ENCODE measurements around the gene KCNIP4.
A peak's percentile ranks its signal among the peaks of the same experiment; 100 is the strongest.

The KCNIP4 gene

GRCh38 chr4:20778896-20779295 is 1169.7 kb downstream of the KCNIP4 start:
- TF ChIP-seq SUZ12 (IDR thresholded peaks at IDR 0.05; ENCODE audit: extremely low read depth, insufficient read depth, insufficient read length), result no peak
- no peak for TF ChIP-seq ZNF274 (IDR thresholded peaks at IDR 0.05; ENCODE audit: low read depth, low read length)
- TF ChIP-seq YY1 (IDR thresholded peaks at IDR 0.05; ENCODE audit: insufficient read depth, insufficient read length), result no peak
- no peak for DNase-seq (ENCODE audit: low read depth, low spot score)
- no peaks in the 10 kb centered on the region for H3K4me1 ChIP-seq (ENCODE audit: insufficient read depth, insufficient read length)
- H3K27me3 ChIP-seq (ENCODE audit: insufficient read depth, insufficient read length), result no peaks in the 10 kb centered on the region
- H3K4me3 ChIP-seq (ENCODE audit: insufficient read length, low read depth), result no peak overlapping the region
- H3K9ac ChIP-seq (ENCODE audit: insufficient read length, low read depth), result no peak overlapping the region
- H3K9me3 ChIP-seq (ENCODE audit: insufficient read depth, low read length), result peaks cover 4% of the 10 kb centered on the region; the same call in 1 of the 2 replicates
- H3K36me3 ChIP-seq (ENCODE audit: insufficient read depth, insufficient read length, low read length), result no peaks in the 10 kb centered on the region

- no peak for TF ChIP-seq SUZ12 (IDR thresholded peaks at IDR 0.05; ENCODE audit: extremely low read depth, insufficient read depth, insufficient read length)
- no peak for TF ChIP-seq ZNF274 (IDR thresholded peaks at IDR 0.05; ENCODE audit: low read depth, low read length)
- no peak for TF ChIP-seq YY1 (IDR thresholded peaks at IDR 0.05; ENCODE audit: insufficient read depth, insufficient read length)
- H3K4me3 ChIP-seq (ENCODE audit: insufficient read length, low read depth), result no peak overlapping the region
- no peaks in the 10 kb centered on the region for H3K4me1 ChIP-seq (ENCODE audit: insufficient read depth, insufficient read length)
- no peaks in the 10 kb centered on the region for H3K36me3 ChIP-seq (ENCODE audit: insufficient read depth, insufficient read length, low read length)
- no peaks in the 10 kb centered on the region for H3K27me3 ChIP-seq (ENCODE audit: insufficient read depth, insufficient read length)
- DNase-seq (ENCODE audit: low read depth, low spot score), result peak; percentile 77
- no peak overlapping the region for H3K9ac ChIP-seq (ENCODE audit: insufficient read length, low read depth)
- H3K9me3 ChIP-seq (ENCODE audit: insufficient read depth, low read length), result no peaks in the 10 kb centered on the region
These were observed 1175.2 kb downstream of the KCNIP4 start for GRCh38 chr4:20773144-20773997.

GRCh38 chr4:20764366-20764992 is 1184.1 kb downstream of the KCNIP4 start:
- Histone ChIP-seq H3K4me1 (ENCODE audit: insufficient read depth, insufficient read length) (no peaks in the 10 kb centered on the region), H3K4me3 (ENCODE audit: insufficient read length, low read depth) (no peak overlapping the region), H3K27me3 (ENCODE audit: insufficient read depth, insufficient read length) (no peaks in the 10 kb centered on the region), H3K9me3 (ENCODE audit: insufficient read depth, low read length) (no peaks in the 10 kb centered on the region), H3K9ac (ENCODE audit: insufficient read length, low read depth) (no peak overlapping the region), H3K36me3 (ENCODE audit: insufficient read depth, insufficient read length, low read length) (no peaks in the 10 kb centered on the region)
- TF ChIP-seq ZNF274 (IDR thresholded peaks at IDR 0.05; ENCODE audit: low read depth, low read length), result no peak
- DNase-seq (ENCODE audit: low read depth, low spot score), result no peak

- no peak for DNase-seq (ENCODE audit: low read depth, low spot score)
- Histone ChIP-seq H3K9me3 (ENCODE audit: insufficient read depth, low read length) (no peaks in the 10 kb centered on the region), H3K27me3 (ENCODE audit: insufficient read depth, insufficient read length) (no peaks in the 10 kb centered on the region), H3K4me1 (ENCODE audit: insufficient read depth, insufficient read length) (no peaks in the 10 kb centered on the region), H3K36me3 (ENCODE audit: insufficient read depth, insufficient read length, low read length) (no peaks in the 10 kb centered on the region), H3K4me3 (ENCODE audit: insufficient read length, low read depth) (no peak overlapping the region), H3K9ac (ENCODE audit: insufficient read length, low read depth) (no peak overlapping the region)
- TF ChIP-seq SUZ12 (IDR thresholded peaks at IDR 0.05; ENCODE audit: extremely low read depth, insufficient read depth, insufficient read length) (no peak), YY1 (IDR thresholded peaks at IDR 0.05; ENCODE audit: insufficient read depth, insufficient read length) (no peak), ZNF274 (IDR thresholded peaks at IDR 0.05; ENCODE audit: low read depth, low read length) (no peak)
These were observed 1186.7 kb downstream of the KCNIP4 start for GRCh38 chr4:20761826-20762225.

- H3K9me3 ChIP-seq (ENCODE audit: insufficient read depth, low read length), result no peaks in the 10 kb centered on the region
- no peaks in the 10 kb centered on the region for H3K27me3 ChIP-seq (ENCODE audit: insufficient read depth, insufficient read length)
- H3K4me3 ChIP-seq (ENCODE audit: insufficient read length, low read depth), result no peak overlapping the region
- TF ChIP-seq ZNF274 (IDR thresholded peaks at IDR 0.05; ENCODE audit: low read depth, low read length), result no peak
- no peak for TF ChIP-seq YY1 (IDR thresholded peaks at IDR 0.05; ENCODE audit: insufficient read depth, insufficient read length)
- no peak overlapping the region for H3K9ac ChIP-seq (ENCODE audit: insufficient read length, low read depth)
- DNase-seq (ENCODE audit: low read depth, low spot score), result no peak
- no peaks in the 10 kb centered on the region for H3K4me1 ChIP-seq (ENCODE audit: insufficient read depth, insufficient read length)
- H3K36me3 ChIP-seq (ENCODE audit: insufficient read depth, insufficient read length, low read length), result no peaks in the 10 kb centered on the region
These were observed 1187.2 kb downstream of the KCNIP4 start for GRCh38 chr4:20761382-20761781.

GRCh38 chr4:20760053-20760452 is 1188.5 kb downstream of the KCNIP4 start:
- DNase-seq (ENCODE audit: low read depth, low spot score), result no peak
- Histone ChIP-seq H3K36me3 (ENCODE audit: insufficient read depth, insufficient read length, low read length) (no peaks in the 10 kb centered on the region), H3K4me1 (ENCODE audit: insufficient read depth, insufficient read length) (no peaks in the 10 kb centered on the region), H3K27me3 (ENCODE audit: insufficient read depth, insufficient read length) (no peaks in the 10 kb centered on the region), H3K9me3 (ENCODE audit: insufficient read depth, low read length) (no peaks in the 10 kb centered on the region), H3K9ac (ENCODE audit: insufficient read length, low read depth) (no peak overlapping the region), H3K4me3 (ENCODE audit: insufficient read length, low read depth) (no peak overlapping the region)
- TF ChIP-seq YY1 (IDR thresholded peaks at IDR 0.05; ENCODE audit: insufficient read depth, insufficient read length), result no peak
- TF ChIP-seq SUZ12 (IDR thresholded peaks at IDR 0.05; ENCODE audit: extremely low read depth, insufficient read depth, insufficient read length), result no peak
- TF ChIP-seq ZNF274 (IDR thresholded peaks at IDR 0.05; ENCODE audit: low read depth, low read length), result no peak

GRCh38 chr4:20754036-20754435 is 1194.5 kb downstream of the KCNIP4 start:
- H3K27me3 ChIP-seq (ENCODE audit: insufficient read depth, insufficient read length), result no peaks in the 10 kb centered on the region
- DNase-seq (ENCODE audit: low read depth, low spot score), result no peak
- TF ChIP-seq YY1 (IDR thresholded peaks at IDR 0.05; ENCODE audit: insufficient read depth, insufficient read length), result no peak
- no peak for TF ChIP-seq ZNF274 (IDR thresholded peaks at IDR 0.05; ENCODE audit: low read depth, low read length)
- TF ChIP-seq SUZ12 (IDR thresholded peaks at IDR 0.05; ENCODE audit: extremely low read depth, insufficient read depth, insufficient read length), result no peak

More at GRCh38 chr4:20754036-20754435, 1194.5 kb downstream of the KCNIP4 start:
- H3K4me3 ChIP-seq (ENCODE audit: insufficient read length, low read depth), result no peak overlapping the region
- H3K9me3 ChIP-seq (ENCODE audit: insufficient read depth, low read length), result no peaks in the 10 kb centered on the region
- no peak overlapping the region for H3K9ac ChIP-seq (ENCODE audit: insufficient read length, low read depth)
- no peaks in the 10 kb centered on the region for H3K36me3 ChIP-seq (ENCODE audit: insufficient read depth, insufficient read length, low read length)
- no peaks in the 10 kb centered on the region for H3K4me1 ChIP-seq (ENCODE audit: insufficient read depth, insufficient read length)
